DOHH2 (cell line): ENCODE results near the gene CELF1.

Experiments used
- H3F3A ChIP-seq: fragments of 200-600 bp; sonication (generic), shearing (Covaris generic); 2 replicates; pipeline ENCODE4 v1.6.0; 2016; ENCODE audit warnings: antibody characterized with exemption, mild to moderate bottlenecking; ENCODE audit not compliant: control insufficient read depth, insufficient read depth
- H3K27ac ChIP-seq: fragments of 200-600 bp; sonication (generic); 2 replicates; pipeline ENCODE4 v1.5.1; 2014; ENCODE audit warnings: low read depth, mild to moderate bottlenecking, low read length, moderate library complexity
- H3K27me3 ChIP-seq: fragments of 200-600 bp; sonication (generic); 2 replicates; pipeline ENCODE4 v1.6.1; 2014; ENCODE audit warnings: mild to moderate bottlenecking, low read length, mixed read lengths; ENCODE audit not compliant: control insufficient read depth
- H3K36me3 ChIP-seq: fragments of 200-600 bp; sonication (generic); 2 replicates; pipeline ENCODE4 v1.6.1; 2014; ENCODE audit warnings: mild to moderate bottlenecking, low read length, moderate library complexity, mixed read lengths; ENCODE audit not compliant: control insufficient read depth
- H3K4me1 ChIP-seq: fragments of 200-600 bp; sonication (generic); 2 replicates; pipeline ENCODE4 v1.6.1; 2014; ENCODE audit warnings: mild to moderate bottlenecking, low read length, mixed read lengths; ENCODE audit not compliant: control insufficient read depth
- H3K4me2 ChIP-seq: fragments of 200-600 bp; sonication (generic); 2 replicates; pipeline ENCODE4 v1.6.0; 2014; ENCODE audit warnings: mild to moderate bottlenecking, low read length, moderate library complexity
- H3K4me3 ChIP-seq: fragments of 200-600 bp; sonication (generic); 2 replicates; pipeline ENCODE4 v1.5.1; 2014; ENCODE audit warnings: mild to moderate bottlenecking, low read length, mixed read lengths
- H3K79me2 ChIP-seq: fragments of 200-600 bp; sonication (generic); 2 replicates; pipeline ENCODE4 v1.6.1; 2014; ENCODE audit warnings: mild to moderate bottlenecking, low read length, mixed read lengths; ENCODE audit not compliant: control insufficient read depth
- H3K9me2 ChIP-seq: fragments of 200-600 bp; sonication (generic); replicated peaks from 2 replicates; pipeline ENCODE4 v1.6.1; 2014; ENCODE audit warnings: mild to moderate bottlenecking, low read length, mixed read lengths; ENCODE audit not compliant: control insufficient read depth
- H3K9me3 ChIP-seq: fragments of 200-600 bp; sonication (generic); 2 replicates; pipeline ENCODE4 v1.6.1; 2014; ENCODE audit warnings: antibody characterized with exemption, low read length, mixed read lengths; ENCODE audit not compliant: control insufficient read depth, insufficient read depth
- H4K20me1 ChIP-seq: fragments of 200-600 bp; sonication (generic); 2 replicates; pipeline ENCODE4 v1.6.0; 2014; ENCODE audit warnings: low read depth, mild to moderate bottlenecking, antibody characterized with exemption, low read length, moderate library complexity; ENCODE audit not compliant: control insufficient read depth, insufficient read depth
- CTCF ChIP-seq: fragments of 200-600 bp; sonication (generic); IDR thresholded peaks from one replicate; pipeline ENCODE4 v1.5.1; 2014; ENCODE audit warnings: antibody characterized with exemption, mild to moderate bottlenecking, low read depth, low read length; ENCODE audit not compliant: poor library complexity, severe bottlenecking
- EZH2phosphoT487 ChIP-seq: fragments of 200-600 bp; sonication (generic); IDR thresholded peaks from 2 replicates; pipeline ENCODE4 v1.6.1; 2017; ENCODE audit warnings: borderline replicate concordance, mild to moderate bottlenecking, antibody characterized with exemption, low read length, moderate library complexity, mixed read lengths

The CELF1 gene

GRCh38 chr11:47501101-47501500 is 51.8 kb downstream of the CELF1 start:
- Histone ChIP-seq H3K9me2 (no peaks in the 10 kb centered on the region), H3K4me2 (no peak overlapping the region), H3F3A (peaks cover 3% of the 10 kb centered on the region; the same call in 1 of the 2 replicates), H3K4me1 (peaks cover 23% of the 10 kb centered on the region), H3K9me3 (no peaks in the 10 kb centered on the region), H3K36me3 (peaks cover 80% of the 10 kb centered on the region), H3K27me3 (no peaks in the 10 kb centered on the region), H4K20me1 (peaks cover 24% of the 10 kb centered on the region), H3K4me3 (no peak overlapping the region), H3K79me2 (peaks cover 99% of the 10 kb centered on the region), H3K27ac (no peak overlapping the region)
- TF ChIP-seq EZH2phosphoT487 (no peak), CTCF (no peak)

DNA sequence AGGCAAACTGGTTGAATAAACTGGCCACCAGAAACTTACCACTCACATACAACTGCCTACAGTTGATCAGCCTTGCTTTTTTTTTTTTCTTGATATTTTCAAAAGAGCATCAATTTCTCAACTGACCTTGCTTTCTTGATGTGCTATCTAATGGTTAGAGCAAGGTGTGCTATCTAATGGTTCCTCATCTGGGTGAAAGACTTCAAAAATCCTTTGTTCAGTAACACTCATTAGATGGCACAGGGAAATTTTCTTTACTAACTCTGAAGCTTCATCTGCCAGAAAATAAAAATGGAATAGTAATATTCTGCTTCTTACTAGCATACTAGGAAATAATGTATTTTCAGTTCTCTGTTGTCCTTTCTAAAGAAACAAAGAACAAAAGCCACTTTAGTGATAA is 52.8 kb downstream of the CELF1 start:
- Histone ChIP-seq H3K27me3 (no peaks in the 10 kb centered on the region), H3K79me2 (peaks cover 99% of the 10 kb centered on the region), H3K36me3 (peaks cover 88% of the 10 kb centered on the region), H4K20me1 (peaks cover 24% of the 10 kb centered on the region), H3F3A (peaks cover 3% of the 10 kb centered on the region; the same call in 1 of the 2 replicates), H3K4me1 (peaks cover 23% of the 10 kb centered on the region), H3K27ac (no peak overlapping the region), H3K4me2 (no peak overlapping the region), H3K9me3 (no peaks in the 10 kb centered on the region), H3K9me2 (no peaks in the 10 kb centered on the region), H3K4me3 (no peak overlapping the region)
- TF ChIP-seq CTCF (no peak), EZH2phosphoT487 (no peak)

DNA sequence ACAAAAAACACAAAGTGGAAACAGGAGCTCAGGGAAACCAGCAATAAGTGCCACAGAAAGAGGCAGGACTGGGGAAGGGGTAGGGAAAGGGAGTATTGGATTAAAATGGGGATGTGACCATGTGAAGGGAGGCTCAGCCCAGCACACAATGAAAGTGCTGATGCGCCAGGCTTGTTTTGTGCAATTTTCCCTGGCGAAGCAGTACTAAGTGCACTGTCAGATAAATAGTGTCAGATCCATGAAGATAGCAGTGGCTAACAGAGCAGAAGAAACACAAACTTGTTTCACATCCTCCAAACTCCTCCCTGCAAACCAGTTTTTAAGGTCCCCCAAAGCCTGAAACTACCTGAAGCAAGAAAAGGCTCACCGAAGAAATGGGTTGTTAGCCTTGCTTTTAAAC is 53.3 kb downstream of the CELF1 start:
- peaks cover 24% of the 10 kb centered on the region for H4K20me1 ChIP-seq
- TF ChIP-seq CTCF (no peak), EZH2phosphoT487 (no peak)
- H3K9me3 ChIP-seq: no peaks in the 10 kb centered on the region
- H3K4me1 ChIP-seq: peaks cover 23% of the 10 kb centered on the region
- no peaks in the 10 kb centered on the region for H3K9me2 ChIP-seq
- peaks cover 99% of the 10 kb centered on the region for H3K79me2 ChIP-seq
- H3F3A ChIP-seq: peaks cover 3% of the 10 kb centered on the region; the same call in 1 of the 2 replicates
- no peak overlapping the region; the same call in 1 of the 2 replicates for H3K27ac ChIP-seq
- H3K4me3 ChIP-seq: no peak overlapping the region
- peak overlapping the region; percentile 18; the same call in 1 of the 2 replicates for H3K4me2 ChIP-seq
- no peaks in the 10 kb centered on the region for H3K27me3 ChIP-seq
- H3K36me3 ChIP-seq: peaks cover 89% of the 10 kb centered on the region

DNA sequence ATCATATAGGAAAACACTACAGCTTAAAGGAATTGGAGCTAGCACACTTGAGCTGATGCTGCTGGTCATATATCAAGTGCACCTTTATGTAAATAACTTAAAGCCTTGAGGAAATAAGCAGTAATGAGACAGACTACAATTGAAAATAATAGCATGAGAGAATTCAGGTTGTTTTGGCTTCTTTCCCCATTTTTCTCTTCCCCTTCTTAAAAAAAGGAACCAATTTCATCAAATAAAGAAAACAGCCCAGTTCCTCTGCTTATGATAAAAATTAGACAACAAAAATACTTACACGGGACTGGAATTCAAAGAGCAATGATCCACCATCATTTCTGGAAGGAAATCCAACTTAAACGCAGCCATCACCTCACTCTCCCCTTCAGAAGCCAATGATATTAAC is 53.8 kb downstream of the CELF1 start:
- H3K27ac ChIP-seq: no peak overlapping the region; the same call in 1 of the 2 replicates

More for the DNA sequence above, 53.8 kb downstream of the CELF1 start:
- no peak overlapping the region for H3K4me3 ChIP-seq
- H3K36me3 ChIP-seq: peaks cover 89% of the 10 kb centered on the region
- TF ChIP-seq EZH2phosphoT487 (no peak), CTCF (no peak)
- no peaks in the 10 kb centered on the region for H3K9me2 ChIP-seq
- H3F3A ChIP-seq: peaks cover 3% of the 10 kb centered on the region; the same call in 1 of the 2 replicates
- H4K20me1 ChIP-seq: peaks cover 22% of the 10 kb centered on the region
- H3K4me2 ChIP-seq: peak overlapping the region; percentile 18; the same call in 1 of the 2 replicates
- H3K79me2 ChIP-seq: peaks cover 99% of the 10 kb centered on the region
- peaks cover 23% of the 10 kb centered on the region for H3K4me1 ChIP-seq
- no peaks in the 10 kb centered on the region for H3K9me3 ChIP-seq
- no peaks in the 10 kb centered on the region for H3K27me3 ChIP-seq
